CD4-positive, CD25-positive, alpha-beta regulatory T cell (primary cell): ENCODE measurements around the gene EMP2. TPM values are rescaled to one million over a fixed set of nuclear protein-coding genes. Genes with fewer than 3 reads are reported as not detected.
A peak's percentile ranks its signal among the peaks of the same experiment; 100 is the strongest.
"Not testable (repeated sequence)": the region's sequence is repeated elsewhere in the genome, so short reads cannot be mapped to it uniquely, and the experiment has no call there.

Experiments used
- ATAC-seq, 2 donors: fragments of 150-1000 bp; cut with Tn5 transposase; one replicate each; pipeline ENCODE4 v1.10.0; 2021; ENCODE audit warnings: low read depth in 2 of 2, moderate number of reproducible peaks in 2 of 2, moderate library complexity in 1 of 2
- DNase-seq, 3 donors: peaks; one replicate each; pipeline versions ENCODE4 v3.0.0 to v3.0.0-alpha.2; 2012 to 2022; ENCODE audit warnings: mixed read lengths in 1 of 3
- H3K27ac ChIP-seq: one replicate; pipeline ENCODE4 v1.7.0; 2013; ENCODE audit warnings: mild to moderate bottlenecking, low read length; ENCODE audit not compliant: insufficient read depth, poor library complexity, severe bottlenecking
- H3K27me3 ChIP-seq: one replicate; pipeline ENCODE4 v1.7.0; 2013; ENCODE audit warnings: low read length; ENCODE audit not compliant: control insufficient read depth, insufficient read depth
- H3K36me3 ChIP-seq: one replicate; pipeline ENCODE4 v1.7.0; 2013; ENCODE audit warnings: mild to moderate bottlenecking, low read length, moderate library complexity; ENCODE audit not compliant: control insufficient read depth, insufficient read depth
- H3K4me1 ChIP-seq: 2 replicates; pipeline ENCODE4 v1.7.0; 2013; ENCODE audit warnings: mild to moderate bottlenecking, low read length; ENCODE audit not compliant: insufficient read depth, control insufficient read depth, poor library complexity, severe bottlenecking
- H3K4me3 ChIP-seq: one replicate; pipeline ENCODE4 v1.7.0; 2013; ENCODE audit warnings: low read depth, mild to moderate bottlenecking, low read length, moderate library complexity
- H3K9me3 ChIP-seq, 2 experiments: 1 replicate in 1 of 2; 2 replicates in 1 of 2; pipeline ENCODE4 v1.7.0; 2013; ENCODE audit warnings: low read length in 2 of 2, mild to moderate bottlenecking in 1 of 2, moderate library complexity in 1 of 2; ENCODE audit not compliant: control insufficient read depth in 2 of 2
- H3K27ac Mint-ChIP-seq, 3 donors: one replicate each; pipeline ENCODE4 v1.8.0; 2020 to 2022; ENCODE audit warnings: mild to moderate bottlenecking in 3 of 3, mixed read lengths in 3 of 3, moderate library complexity in 2 of 3
- H3K27me3 Mint-ChIP-seq: one replicate; pipeline ENCODE4 v1.8.0; 2022; ENCODE audit warnings: mild to moderate bottlenecking, mixed read lengths
- H3K36me3 Mint-ChIP-seq: one replicate; pipeline ENCODE4 v1.8.0; 2020; ENCODE audit warnings: mixed read lengths
- H3K4me1 Mint-ChIP-seq, 4 donors: one replicate each; pipeline ENCODE4 v1.8.0; 2020 to 2022; ENCODE audit warnings: mixed read lengths in 4 of 4, mild to moderate bottlenecking in 1 of 4
- H3K4me3 Mint-ChIP-seq, 4 donors: one replicate each; pipeline ENCODE4 v1.8.0; 2020 to 2022; ENCODE audit warnings: mild to moderate bottlenecking in 4 of 4, mixed read lengths in 4 of 4, moderate library complexity in 3 of 4
- H3K9me3 Mint-ChIP-seq, 7 donors: one replicate each; pipeline ENCODE4 v1.8.0; 2020 to 2022; ENCODE audit warnings: mixed read lengths in 7 of 7, mild to moderate bottlenecking in 3 of 7, moderate library complexity in 2 of 7
- polyA plus RNA-seq, 4 donors: library from polyadenylated mRNA; unstranded; fragments of 300-500 nt; fragmentation: Illumina TruSeq; gene quantifications; one replicate each; pipeline ENCODE4 v1.2.3, GENCODE V29; 2021
- total RNA-seq: library from RNA; stranded (reverse); gene quantifications from one replicate; pipeline ENCODE4 v1.2.3, GENCODE V29; 2022

The EMP2 gene
- total and polyA plus RNA-seq, 5 donors from 2014 or later, result not detected

DNA sequence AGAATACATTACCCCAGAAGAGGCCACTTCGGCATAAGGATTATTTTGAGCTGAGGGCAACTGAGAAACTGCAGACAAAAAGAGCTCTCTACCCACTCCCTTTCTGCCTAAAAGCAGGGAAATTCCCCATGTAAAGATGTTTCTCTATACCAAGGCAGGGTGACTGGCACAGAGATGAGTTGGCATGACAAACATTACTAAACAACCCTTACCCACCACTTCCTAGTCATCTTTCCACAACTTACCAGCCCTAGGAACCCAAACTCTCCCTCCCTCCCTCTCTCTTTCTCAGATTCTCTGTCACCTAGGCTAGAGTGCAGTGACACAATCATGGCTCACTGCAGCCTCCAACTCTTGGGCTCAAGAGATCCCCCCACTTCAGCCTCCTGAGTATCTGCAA lies 68.6 kb downstream of the EMP2 start:
- Histone ChIP-seq H3K4me1 (peaks cover 4% of the 10 kb centered on the region), H3K27ac (no peak overlapping the region), H3K9me3 (no peaks in the 10 kb centered on the region), H3K27me3 (no peaks in the 10 kb centered on the region), H3K4me3 (no peak overlapping the region), H3K36me3 (no peaks in the 10 kb centered on the region)
- peaks cover 0 to 7% (median 3%) of the 10 kb centered on the region in 4 donors for H3K4me1 Mint-ChIP-seq
- no peak for ATAC-seq
- no peaks in the 10 kb centered on the region for H3K36me3 Mint-ChIP-seq
- H3K27me3 Mint-ChIP-seq, result peaks cover 13% of the 10 kb centered on the region
- peak overlapping the region in 2 of 3 donors; percentile 38 to 42 for H3K27ac Mint-ChIP-seq
- peak in 1 of 3 donors; percentile 11 for DNase-seq
- no peak overlapping the region for H3K4me3 Mint-ChIP-seq
- peaks cover 0 to 1% (median 0%) of the 10 kb centered on the region in 7 donors for H3K9me3 Mint-ChIP-seq

DNA sequence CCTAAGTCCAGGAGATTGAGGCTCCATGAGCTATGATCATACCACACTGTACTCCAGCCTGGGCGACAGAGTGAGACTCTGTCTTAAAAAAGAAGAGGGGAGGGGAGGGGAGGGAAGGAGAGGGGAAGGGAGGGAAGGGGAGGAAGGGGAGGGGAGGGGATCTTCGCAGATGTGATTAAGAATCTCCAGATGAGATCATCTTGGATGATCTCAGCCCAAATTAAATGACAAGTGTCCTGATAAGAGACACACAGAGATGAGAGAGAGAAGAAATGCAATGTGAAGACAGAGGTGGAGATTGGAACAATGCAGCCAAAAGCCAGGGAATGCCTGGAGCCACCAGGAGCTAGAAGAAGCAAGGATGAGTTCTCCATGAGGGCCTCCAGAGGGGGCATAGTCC lies 70.1 kb downstream of the EMP2 start:
- H3K4me3 ChIP-seq, result no peak overlapping the region
- DNase-seq, result no peak

GRCh38 chr16:10509534-10510025 lies 70.8 kb downstream of the EMP2 start:
- Mint-ChIP-seq H3K9me3 (no peaks in the 10 kb centered on the region), H3K4me1 (peaks cover 0 to 4% (median under 1%) of the 10 kb centered on the region in 4 donors), H3K36me3 (no peaks in the 10 kb centered on the region), H3K4me3 (no peak overlapping the region), H3K27ac (peak overlapping the region in 1 of 3 donors; percentile 75), H3K27me3 (peaks cover 13% of the 10 kb centered on the region)
- Histone ChIP-seq H3K27ac (no peak overlapping the region), H3K27me3 (no peaks in the 10 kb centered on the region), H3K4me1 (peaks cover 4% of the 10 kb centered on the region), H3K36me3 (no peaks in the 10 kb centered on the region), H3K4me3 (no peak overlapping the region), H3K9me3 (no peaks in the 10 kb centered on the region)
- peak; percentile 51 to 82 (median 74) for DNase-seq
- ATAC-seq, result peak; percentile 78 to 82

More for the DNA sequence above, 70.1 kb downstream of the EMP2 start:
- Histone ChIP-seq H3K27ac (no peak overlapping the region), H3K36me3 (no peaks in the 10 kb centered on the region), H3K27me3 (no peaks in the 10 kb centered on the region), H3K9me3 (no peaks in the 10 kb centered on the region), H3K4me1 (peaks cover 4% of the 10 kb centered on the region)
- peaks cover 13% of the 10 kb centered on the region for H3K27me3 Mint-ChIP-seq
- H3K36me3 Mint-ChIP-seq, result no peaks in the 10 kb centered on the region
- ATAC-seq, result no peak
- no peak overlapping the region for H3K4me3 Mint-ChIP-seq
- H3K4me1 Mint-ChIP-seq, result peaks cover 0 to 7% (median 3%) of the 10 kb centered on the region in 4 donors
- peaks cover 0 to 1% (median 0%) of the 10 kb centered on the region in 7 donors for H3K9me3 Mint-ChIP-seq
- H3K27ac Mint-ChIP-seq, result peak overlapping the region in 1 of 3 donors; percentile 78

GRCh38 chr16:10505286-10505685 lies 75.1 kb downstream of the EMP2 start:
- peak overlapping the region in 1 of 3 donors; percentile 67 for H3K27ac Mint-ChIP-seq
- ATAC-seq, H3K9me3 Mint-ChIP-seq: not testable (repeated sequence)

DNA sequence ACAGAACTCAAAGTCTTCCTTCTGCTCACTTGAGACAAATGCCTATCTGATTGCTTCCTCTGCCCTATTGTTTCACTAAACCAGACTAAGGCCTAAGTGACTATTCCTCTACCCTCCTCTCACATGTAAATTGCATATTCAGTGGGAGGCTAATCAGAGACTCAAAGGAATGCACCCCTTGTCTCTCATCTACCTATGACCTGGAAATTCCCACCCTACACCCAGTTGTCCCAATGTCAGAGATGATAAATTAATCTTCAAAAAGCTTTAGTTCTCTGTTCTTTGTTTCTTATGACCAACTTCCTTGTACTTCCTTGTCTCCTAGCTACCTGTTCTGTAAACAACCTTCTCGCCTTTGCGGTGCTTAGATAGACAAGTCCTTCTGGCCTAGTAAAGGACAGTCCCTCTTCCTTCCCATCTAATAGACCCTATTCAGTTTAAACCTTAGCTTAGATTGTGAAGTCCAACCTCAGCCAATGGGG lies 76.0 kb downstream of the EMP2 start:
- Mint-ChIP-seq H3K4me3 (no peak overlapping the region), H3K9me3 (peaks cover 0 to 2% (median 0%) of the 10 kb centered on the region in 7 donors), H3K4me1 (peaks cover 0 to 6% (median 0%) of the 10 kb centered on the region in 4 donors), H3K36me3 (no peaks in the 10 kb centered on the region), H3K27me3 (peaks cover 2% of the 10 kb centered on the region), H3K27ac (peak overlapping the region in 1 of 3 donors; percentile 37)
- no peaks in the 10 kb centered on the region for H3K9me3 ChIP-seq
- H3K36me3 ChIP-seq, result no peaks in the 10 kb centered on the region
- H3K4me3 ChIP-seq, result no peak overlapping the region
- H3K4me1 ChIP-seq, result peaks cover 2% of the 10 kb centered on the region
- no peak for ATAC-seq
- H3K27ac ChIP-seq, result no peak overlapping the region
- H3K27me3 ChIP-seq, result no peaks in the 10 kb centered on the region
- DNase-seq, result no peak

More at GRCh38 chr16:10505286-10505685, 75.1 kb downstream of the EMP2 start:
- not testable (repeated sequence) for DNase-seq, H3K36me3 Mint-ChIP-seq, H3K4me3 ChIP-seq, H3K9me3 ChIP-seq, H3K4me1 ChIP-seq, H3K4me3 Mint-ChIP-seq, H3K27me3 ChIP-seq, H3K27ac ChIP-seq, H3K4me1 Mint-ChIP-seq, H3K36me3 ChIP-seq, H3K27me3 Mint-ChIP-seq

DNA sequence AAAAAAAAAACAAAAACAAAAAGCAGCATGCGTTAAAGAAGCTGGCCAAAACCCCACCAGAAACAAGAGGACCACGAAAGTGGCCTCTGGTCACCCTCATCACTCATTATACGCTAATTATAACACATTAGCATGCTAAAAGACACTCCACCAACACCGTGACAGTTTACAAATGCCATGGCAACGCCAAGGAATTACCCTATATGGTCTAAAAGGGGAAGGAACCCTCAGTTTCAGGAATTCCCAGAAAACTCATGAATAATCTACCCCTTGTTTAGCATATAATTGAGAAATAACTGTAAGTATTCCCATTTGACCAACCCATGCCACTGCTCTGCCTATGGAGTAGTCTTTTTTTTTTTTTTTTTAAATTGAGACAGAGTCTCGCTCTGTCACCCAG lies 77.6 kb downstream of the EMP2 start:
- no peaks in the 10 kb centered on the region for H3K27me3 Mint-ChIP-seq
- DNase-seq, result no peak

DNA sequence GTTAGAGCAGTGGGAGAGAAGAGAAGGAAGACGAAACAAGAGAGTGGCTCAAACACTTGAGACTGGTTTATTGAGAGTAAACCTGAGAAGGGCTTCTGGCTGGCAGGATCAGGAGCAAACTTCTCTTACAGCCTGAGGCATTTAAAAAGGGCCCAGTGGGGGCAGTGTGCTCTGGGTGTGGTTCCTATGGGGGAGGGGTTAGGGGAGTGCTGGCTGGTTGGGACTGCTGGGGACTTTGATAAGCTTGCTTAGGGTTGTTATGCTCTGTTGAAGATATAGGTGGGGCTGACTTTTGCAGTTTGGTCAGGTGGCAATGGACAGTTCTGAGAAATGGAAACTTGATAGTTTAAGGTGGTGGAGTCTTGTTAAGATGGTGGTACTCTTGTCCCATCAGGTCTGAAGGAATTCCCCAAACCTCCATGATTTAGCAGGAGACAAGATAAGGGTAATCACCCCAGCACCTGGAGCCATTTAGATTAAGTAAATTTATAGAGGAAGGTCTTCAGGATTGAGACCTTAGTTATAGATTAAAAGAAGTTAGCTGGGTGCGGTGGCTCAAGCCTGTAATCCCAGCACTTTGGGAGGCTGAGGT lies 79.3 kb downstream of the EMP2 start:
- H3K36me3 ChIP-seq, result no peaks in the 10 kb centered on the region
- no peak overlapping the region for H3K4me3 ChIP-seq
- H3K4me3 Mint-ChIP-seq, result no peak overlapping the region
- H3K27me3 Mint-ChIP-seq, result no peaks in the 10 kb centered on the region
- H3K27ac Mint-ChIP-seq, result peak overlapping the region in 2 of 3 donors; percentile 6 to 33
- H3K9me3 Mint-ChIP-seq, result peaks cover 0 to 6% (median 0%) of the 10 kb centered on the region in 7 donors
- ATAC-seq (no peak), DNase-seq (peak in 1 of 3 donors; percentile 34)
- no peaks in the 10 kb centered on the region for H3K36me3 Mint-ChIP-seq
- H3K4me1 Mint-ChIP-seq, result peaks cover 0 to 5% (median 0%) of the 10 kb centered on the region in 4 donors
- H3K27ac ChIP-seq, result no peak overlapping the region
- no peaks in the 10 kb centered on the region for H3K27me3 ChIP-seq
- H3K9me3 ChIP-seq, result no peaks in the 10 kb centered on the region
- no peaks in the 10 kb centered on the region for H3K4me1 ChIP-seq

More for the DNA sequence above, 77.6 kb downstream of the EMP2 start:
- Histone ChIP-seq H3K4me1 (no peaks in the 10 kb centered on the region), H3K9me3 (no peaks in the 10 kb centered on the region), H3K36me3 (no peaks in the 10 kb centered on the region), H3K4me3 (no peak overlapping the region), H3K27me3 (no peaks in the 10 kb centered on the region), H3K27ac (no peak overlapping the region)
- Mint-ChIP-seq H3K36me3 (no peaks in the 10 kb centered on the region), H3K27ac (no peak overlapping the region), H3K4me1 (peaks cover 0 to 5% (median 0%) of the 10 kb centered on the region in 4 donors), H3K9me3 (peaks cover 0 to 2% (median 0%) of the 10 kb centered on the region in 7 donors), H3K4me3 (no peak overlapping the region)
- ATAC-seq, result no peak
